SW 1271 (cell line): ENCODE data around the gene UBE2Q2.
"Not testable (repeated sequence)": the region's sequence is repeated elsewhere in the genome, so short reads cannot be mapped to it uniquely, and the experiment has no call there.

Source experiments
- DNase-seq, 2 experiments: peaks; one replicate each; lab custom pipeline; 2025; lab: John Stamatoyannopoulos, UW

Gene UBE2Q2

GRCh38 chr15:75864213-75865059 is 21.2 kb downstream of the UBE2Q2 start:
- DNase-seq, result no peak

GRCh38 chr15:75866045-75866444 is 22.8 kb downstream of the UBE2Q2 start:
- not testable (repeated sequence) for DNase-seq

- no peak for DNase-seq
These were observed 23.7 kb downstream of the UBE2Q2 start for GRCh38 chr15:75866916-75867315.

GRCh38 chr15:75867449-75867848 is 24.2 kb downstream of the UBE2Q2 start:
- DNase-seq, result no peak

- no peak for DNase-seq
These were observed 24.8 kb downstream of the UBE2Q2 start for GRCh38 chr15:75868019-75868418.

- no peak for DNase-seq
These were observed 26.2 kb downstream of the UBE2Q2 start for GRCh38 chr15:75869446-75869845.

GRCh38 chr15:75871589-75871988 is 28.3 kb downstream of the UBE2Q2 start:
- DNase-seq, result not testable (repeated sequence)

GRCh38 chr15:75872403-75872990 is 29.2 kb downstream of the UBE2Q2 start:
- no peak for DNase-seq

GRCh38 chr15:75884041-75884440 is 40.8 kb downstream of the UBE2Q2 start:
- no peak for DNase-seq

- no peak for DNase-seq
These were observed 43.9 kb downstream of the UBE2Q2 start for GRCh38 chr15:75887178-75887577.

GRCh38 chr15:75891895-75892294 is 48.6 kb downstream of the UBE2Q2 start:
- peak; percentile 62 to 91 for DNase-seq

GRCh38 chr15:75895731-75896130 is 52.5 kb downstream of the UBE2Q2 start:
- no peak for DNase-seq

GRCh38 chr15:75900577-75900976 is 57.3 kb downstream of the UBE2Q2 start:
- DNase-seq, result no peak

- DNase-seq, result no peak
These were observed 58.9 kb downstream of the UBE2Q2 start for GRCh38 chr15:75902129-75902557.

- peak; percentile 86 to 91 for DNase-seq
These were observed 60.3 kb downstream of the UBE2Q2 start, which contains the start of gene FBXO22 for GRCh38 chr15:75903331-75904239. Gene FBXO22, plus strand, starts transcription at chr15:75903878. Its CDS starts 86 bp downstream, at chr15:75903964.

GRCh38 chr15:75905231-75905630 is 62.0 kb downstream of the UBE2Q2 start:
- DNase-seq, result no peak

- not testable (repeated sequence) for DNase-seq
These were observed 67.1 kb downstream of the UBE2Q2 start for GRCh38 chr15:75910355-75910754.

GRCh38 chr15:75916978-75917377 is 73.7 kb downstream of the UBE2Q2 start:
- DNase-seq, result no peak

- no peak for DNase-seq
These were observed 74.9 kb downstream of the UBE2Q2 start for GRCh38 chr15:75918135-75918534.

GRCh38 chr15:75920079-75920478 is 76.8 kb downstream of the UBE2Q2 start:
- DNase-seq, result no peak

- peak; percentile 15 to 58 for DNase-seq
These were observed 78.8 kb downstream of the UBE2Q2 start for GRCh38 chr15:75921732-75922703.
